ENCODE measurements around the gene FAM32A.

FAM32A gene

DNA sequence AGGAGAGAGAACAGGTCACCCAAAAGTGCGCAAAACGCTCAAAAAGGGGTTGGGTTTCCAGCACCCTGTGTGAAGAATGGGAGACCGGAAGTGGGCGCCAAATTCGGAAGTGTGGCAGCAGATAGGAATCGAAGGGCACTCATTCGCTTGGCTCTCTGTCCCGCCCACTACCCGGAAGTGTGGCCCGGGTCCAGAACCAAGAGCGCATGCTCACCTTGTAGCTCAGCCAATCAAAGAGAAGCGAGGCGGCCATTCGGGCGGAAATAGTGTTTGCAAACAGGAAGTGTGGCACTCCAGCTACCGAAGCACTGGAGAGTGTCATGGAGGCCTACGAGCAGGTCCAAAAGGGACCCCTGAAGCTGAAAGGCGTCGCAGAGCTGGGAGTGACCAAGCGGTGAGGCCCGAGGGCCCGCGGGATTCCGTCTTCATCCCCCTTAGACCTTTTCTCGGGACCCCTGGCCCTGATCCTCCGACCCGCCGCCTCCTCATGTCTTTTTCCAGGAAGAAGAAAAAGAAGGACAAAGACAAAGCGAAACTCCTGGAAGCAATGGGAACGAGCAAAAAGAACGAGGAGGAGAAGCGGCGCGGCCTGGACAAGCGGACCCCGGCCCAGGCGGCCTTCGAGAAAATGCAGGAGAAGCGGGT, at the start of gene FAM32A:
TSS of gene FAM32A (plus strand) at position 288 of the 645 bp plus-strand sequence. CDS start at position 321, 33 bp downstream.
- DNase-seq = peak; percentile 96

DNA sequence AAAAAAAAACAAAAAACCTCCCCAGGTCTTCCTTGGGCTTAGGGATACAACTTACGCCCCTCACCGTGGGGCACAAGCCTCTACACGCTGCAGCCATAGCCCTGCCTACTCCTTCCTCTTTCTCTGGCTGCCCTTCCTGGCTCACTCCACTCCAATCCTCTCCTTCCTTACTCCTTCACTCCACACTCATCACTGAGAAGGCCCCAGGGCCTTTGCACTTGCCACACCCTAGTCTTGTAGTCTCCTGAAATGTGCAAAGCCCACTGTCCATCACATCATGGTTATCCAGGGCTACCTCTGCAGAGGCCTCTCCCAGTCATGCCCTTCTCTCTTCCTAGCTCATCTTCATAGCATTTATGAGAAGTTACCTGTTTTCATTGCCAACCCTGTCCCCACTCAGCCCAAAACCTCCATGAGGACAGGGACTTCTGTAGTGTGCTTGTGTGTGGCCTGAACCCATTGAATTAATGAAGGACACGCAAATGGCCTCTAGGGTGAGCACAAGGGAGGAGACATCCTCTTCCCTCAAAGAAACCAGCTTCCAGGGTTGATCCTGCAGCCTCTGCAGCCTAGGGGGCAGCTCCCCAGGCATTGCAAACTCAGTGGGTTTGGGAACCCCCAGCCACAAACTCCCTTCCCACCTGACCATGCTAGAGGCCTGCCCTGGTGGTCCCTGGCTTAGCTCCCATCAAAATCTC, 49.6 kb upstream of the FAM32A start:
- DNase-seq = no peak

DNA sequence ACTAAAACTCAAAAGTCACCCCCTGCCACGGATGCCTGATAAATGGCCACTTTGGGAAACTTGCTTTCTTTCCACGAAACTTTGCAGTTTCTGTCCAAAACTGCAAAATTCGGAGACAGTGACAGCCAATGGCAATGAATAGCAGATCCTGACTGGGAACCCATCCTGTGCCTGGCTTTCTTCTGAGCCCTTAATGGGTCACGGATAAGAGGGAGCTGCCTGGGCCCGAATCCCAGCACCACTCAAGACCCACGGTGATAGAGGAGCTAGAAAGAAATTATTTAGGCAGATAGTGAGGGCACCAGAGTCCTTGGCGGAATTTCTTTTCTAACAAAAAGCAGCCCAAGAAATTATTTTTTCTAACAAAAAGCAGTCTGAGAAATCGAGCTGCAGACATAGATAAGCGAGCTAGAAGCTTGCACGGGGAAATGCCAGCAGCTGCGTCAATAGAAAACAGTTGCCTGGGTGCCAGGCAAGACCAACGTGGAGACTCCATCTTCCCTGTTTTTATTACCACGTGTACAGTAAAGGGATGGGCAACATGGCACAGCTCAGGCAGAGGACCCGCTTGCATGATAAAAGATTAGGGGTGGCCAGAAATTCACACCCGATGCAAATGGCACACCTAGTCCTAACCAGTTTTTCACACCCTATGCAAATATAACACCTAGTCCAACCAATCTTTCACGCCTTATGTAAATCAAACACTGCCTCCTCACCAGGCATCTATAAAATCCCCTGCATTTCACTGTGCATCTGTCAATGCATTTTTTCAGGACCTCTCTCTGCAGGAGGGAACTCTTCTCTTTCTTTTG, 48.8 kb upstream of the FAM32A start:
- no peak for DNase-seq

DNA sequence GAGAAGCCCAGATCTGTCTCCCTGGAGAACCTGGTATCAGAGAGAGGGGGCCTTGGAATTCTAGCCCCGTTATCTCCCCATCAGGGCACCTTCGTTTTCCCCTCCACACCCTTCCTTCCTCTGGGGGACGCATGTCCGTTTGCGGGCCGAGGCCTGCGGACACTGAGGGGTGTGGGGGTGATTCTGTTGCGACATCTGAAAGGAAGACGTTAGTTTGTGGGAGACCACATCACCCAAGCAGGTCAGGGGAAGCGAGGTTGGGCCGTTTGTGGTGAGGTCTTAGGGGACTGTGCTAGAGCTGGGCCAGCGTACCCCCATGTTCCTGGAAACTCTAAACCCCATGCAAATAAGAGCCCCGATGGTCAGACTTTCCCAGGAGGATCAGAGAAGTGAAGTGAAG, 45.5 kb upstream of the FAM32A start:
- no peak for DNase-seq

DNA sequence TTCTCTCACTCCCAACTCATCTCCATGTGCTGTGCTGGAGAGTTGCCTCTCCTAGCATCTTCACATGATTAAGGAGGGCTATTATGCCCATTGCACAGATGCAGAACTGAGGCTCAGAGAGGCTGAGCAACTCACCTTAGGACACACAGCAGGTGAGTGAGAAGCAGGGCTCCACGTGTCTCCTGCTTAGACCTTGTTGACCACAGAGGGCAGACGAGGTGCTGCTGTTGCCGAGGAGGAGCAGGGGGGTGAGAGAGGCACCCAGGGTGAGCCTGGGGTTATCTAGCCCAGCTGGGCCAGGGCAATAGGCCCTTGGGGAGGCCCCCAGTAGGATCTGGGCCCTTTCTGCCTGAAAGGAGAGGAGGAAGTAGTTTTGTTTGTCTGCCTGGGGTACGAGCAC, 44.2 kb upstream of the FAM32A start:
- no peak for DNase-seq

DNA sequence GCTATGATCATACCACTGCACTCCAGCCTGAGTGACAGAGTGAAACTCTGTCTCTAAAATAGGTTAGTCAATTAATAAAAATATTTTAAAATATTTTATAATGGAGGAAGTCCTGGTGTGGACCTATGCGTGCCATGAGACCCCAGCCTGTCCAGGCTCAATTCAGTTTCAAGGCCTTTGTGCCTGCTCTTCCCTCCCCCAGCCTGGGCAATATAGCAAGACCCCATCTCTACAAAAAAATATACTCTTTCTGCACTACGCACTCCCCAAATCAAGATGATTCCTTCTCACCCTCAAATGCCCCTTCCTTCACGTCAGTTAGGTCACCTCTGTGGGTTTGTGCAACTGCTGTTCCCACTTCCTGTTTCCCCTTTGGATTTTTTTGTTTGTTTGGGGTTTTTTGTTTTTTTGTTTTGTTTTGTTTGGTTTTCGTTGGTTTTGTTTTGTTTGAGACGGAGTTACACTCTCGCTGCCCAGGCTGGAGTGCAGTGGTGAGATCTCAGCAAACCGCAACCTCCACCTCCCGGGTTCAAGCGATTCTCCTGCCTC, 43.1 kb upstream of the FAM32A start:
- no peak for DNase-seq

DNA sequence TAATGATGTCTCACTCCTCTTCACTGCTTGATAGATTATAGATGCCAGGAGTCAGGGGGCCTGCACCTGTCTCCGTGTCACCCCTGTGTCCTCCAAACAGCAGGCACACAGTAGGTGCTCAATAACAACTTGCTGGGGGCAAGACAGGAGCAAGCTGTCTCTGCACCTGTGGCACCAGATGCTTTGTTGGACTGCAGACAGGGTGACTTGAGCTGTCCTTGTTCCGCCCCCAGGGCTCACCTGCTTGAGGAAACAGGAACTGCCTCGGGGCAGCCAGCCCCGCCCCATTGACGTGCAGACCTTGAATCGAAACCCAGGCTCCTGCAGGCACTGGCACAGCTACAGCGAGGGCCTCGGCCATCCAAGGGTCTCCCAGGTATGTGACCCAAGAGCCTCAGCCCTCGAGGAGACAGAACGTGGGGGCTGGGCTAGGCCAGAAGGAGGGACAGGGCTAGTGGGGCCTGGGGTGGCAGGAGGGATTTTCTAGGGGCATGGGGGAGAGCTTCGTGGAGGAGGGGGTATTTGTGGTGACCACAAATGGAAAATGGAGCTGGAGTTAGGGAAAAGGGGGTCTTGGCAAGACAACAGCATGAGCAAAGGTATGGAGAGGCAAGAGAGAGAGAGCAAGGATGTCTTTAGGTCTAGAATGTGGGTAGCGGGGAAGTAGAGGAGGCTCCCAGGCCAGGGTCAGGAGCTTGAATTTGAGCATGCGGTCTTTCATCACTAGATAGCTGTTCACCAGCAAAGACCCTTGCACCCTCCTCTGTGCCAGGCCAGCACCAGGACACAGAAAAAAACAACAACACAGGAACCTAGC, 41.6 kb upstream of the FAM32A start, which contains the start of gene HSH2D:
TSS of gene HSH2D (plus strand) at position 287 of the 817 bp plus-strand sequence. CDS start 5,066 bp downstream, outside the sequence.
- peak; percentile 66 for DNase-seq

DNA sequence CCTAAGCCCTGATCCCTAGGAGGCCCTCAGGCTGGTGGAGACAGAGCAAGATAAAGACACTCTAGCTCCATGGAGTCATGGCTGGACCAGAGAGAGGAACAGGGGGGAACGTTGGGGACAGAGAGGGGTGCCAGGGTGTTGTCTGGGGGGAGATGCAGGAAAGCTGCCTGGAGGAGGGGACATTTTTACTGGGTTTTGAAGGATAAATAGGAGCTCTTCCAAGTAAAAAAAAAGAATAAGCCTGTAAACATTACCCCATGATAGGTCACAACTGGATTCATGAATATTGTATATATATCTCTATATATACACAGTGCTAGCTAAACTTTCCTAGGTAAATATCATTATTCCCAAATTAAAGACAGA, 41.0 kb upstream of the FAM32A start:
- DNase-seq = no peak

DNA sequence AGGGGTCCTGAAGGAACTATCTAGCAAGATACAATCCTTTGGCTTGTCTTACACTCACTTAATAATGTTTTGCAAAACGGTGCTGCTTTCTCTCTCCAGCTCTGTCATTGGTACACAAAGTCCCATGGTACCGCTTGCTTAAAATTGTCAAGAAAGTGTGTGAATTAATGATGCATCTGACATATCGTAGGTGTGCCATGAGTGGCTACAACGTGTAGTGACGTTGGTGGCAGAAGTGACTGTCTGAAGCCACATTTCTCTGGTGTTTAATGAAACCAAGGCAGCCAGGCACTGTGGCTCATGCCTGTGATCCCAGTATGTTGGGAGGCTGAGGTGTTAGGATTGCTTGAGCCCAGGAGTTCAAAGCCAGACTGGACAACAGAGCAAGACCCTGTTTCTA, 39.1 kb upstream of the FAM32A start:
- DNase-seq = no peak

DNA sequence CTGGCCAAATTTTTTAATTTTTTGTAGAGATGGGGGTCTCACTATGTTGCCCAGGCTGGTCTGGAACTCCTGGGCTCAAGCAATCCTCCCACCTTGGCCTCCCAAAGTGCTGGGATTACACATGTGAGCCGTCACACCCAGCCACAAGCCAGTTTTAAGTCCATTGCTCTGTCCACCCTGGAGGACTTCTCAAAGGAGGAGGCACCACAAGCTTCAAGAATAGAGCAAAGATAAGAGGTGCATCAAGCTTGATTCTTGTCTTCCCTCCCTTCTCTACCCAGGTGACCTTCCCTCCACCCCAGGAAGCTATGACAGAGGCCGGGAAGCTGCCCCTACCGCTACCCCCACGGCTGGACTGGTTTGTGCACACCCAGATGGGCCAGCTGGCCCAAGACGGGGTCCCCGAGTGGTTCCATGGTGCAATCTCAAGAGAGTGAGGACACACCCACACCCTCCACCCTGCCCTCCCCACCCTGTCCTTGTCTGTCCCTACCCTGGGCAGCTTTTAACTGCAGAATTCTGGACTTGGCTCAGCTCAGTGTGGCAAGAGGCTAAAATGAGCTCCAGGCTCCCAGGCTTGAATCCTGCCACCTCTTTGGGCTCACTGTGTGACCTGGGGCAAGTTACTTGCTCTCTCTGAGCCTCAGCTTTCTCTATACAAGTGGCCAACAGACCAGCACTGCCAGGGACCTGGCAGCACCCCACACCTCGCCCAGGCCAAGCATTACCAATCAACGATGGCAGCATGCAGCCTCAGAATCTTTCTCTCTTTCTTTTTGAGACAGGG, 36.6 kb upstream of the FAM32A start:
- no peak for DNase-seq

DNA sequence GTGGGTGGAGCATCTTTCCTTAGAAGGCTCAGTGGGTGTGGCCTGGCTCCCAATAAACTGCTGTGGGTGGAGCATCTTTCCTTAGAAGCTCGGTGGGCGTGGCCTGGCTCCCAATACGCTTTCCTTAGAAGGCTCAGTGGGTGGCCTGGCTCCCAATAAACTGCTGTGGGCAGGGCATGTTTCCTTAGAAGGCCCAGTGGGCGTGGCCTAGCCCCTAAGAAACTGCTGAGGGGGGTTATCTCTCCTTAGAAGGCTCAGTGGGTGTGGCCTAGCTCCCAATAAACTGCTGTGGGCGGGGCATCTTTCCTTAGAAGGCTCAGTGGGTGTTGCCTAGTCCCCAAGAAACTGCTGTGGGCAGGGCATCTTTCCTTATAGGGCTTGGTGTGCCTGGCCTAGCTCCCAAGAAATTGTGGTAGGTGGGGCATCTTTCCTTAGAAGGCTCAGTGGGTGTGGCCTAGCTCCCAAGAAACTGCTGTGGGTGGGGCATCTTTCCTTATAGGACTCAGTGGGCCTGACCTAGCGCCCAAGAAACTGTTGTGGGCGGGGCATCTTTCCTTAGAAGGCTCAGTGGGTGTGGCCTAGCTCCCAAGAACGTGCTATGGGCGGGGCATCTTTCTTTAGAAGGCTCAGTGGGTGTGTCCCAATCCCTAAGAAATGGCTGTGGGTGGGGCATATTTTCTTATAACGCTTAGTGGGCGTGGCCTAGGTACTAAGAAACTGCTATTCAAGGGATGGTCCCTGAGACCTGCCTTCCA, 31.5 kb upstream of the FAM32A start:
- no peak for DNase-seq

DNA sequence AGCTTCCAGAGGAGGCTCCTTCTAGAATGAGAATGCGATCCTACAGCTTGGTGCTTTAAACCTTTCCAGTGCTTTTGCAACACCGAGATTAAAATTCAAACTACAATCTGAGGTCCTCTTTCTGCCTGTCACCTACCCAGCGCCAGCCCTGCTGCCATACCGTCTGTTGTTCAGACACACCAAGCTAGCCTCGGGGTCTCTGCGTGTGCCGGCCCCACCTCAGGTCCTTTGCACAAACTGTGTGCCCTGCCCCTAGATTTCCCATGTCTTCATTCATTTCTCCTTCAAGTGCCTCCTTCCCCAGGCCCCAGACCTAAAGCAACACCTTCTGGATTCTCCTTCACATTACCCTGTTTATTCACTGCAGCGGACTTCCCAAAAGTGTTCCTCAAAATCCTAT, 30.7 kb upstream of the FAM32A start:
- DNase-seq = no peak

DNA sequence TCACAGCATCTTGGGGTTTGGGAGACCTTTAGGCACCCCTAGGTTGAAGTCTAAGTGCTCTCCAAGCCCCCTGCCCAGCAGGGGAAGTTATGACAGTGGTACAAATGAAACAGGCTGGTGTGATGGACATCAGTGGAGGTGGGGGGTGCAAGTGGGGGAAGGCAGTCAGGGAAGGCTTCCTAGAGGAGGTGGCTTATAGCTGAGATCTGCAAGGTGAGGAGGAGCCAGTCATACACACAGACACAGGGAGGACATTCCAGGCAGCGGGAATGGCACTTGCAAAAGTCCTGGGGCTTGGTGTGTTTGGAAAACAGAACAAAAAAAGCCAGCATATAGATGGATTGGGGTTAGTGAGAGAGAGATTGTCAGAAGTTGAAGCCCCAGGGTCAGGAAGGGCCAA, 30.1 kb upstream of the FAM32A start:
- DNase-seq = no peak

DNA sequence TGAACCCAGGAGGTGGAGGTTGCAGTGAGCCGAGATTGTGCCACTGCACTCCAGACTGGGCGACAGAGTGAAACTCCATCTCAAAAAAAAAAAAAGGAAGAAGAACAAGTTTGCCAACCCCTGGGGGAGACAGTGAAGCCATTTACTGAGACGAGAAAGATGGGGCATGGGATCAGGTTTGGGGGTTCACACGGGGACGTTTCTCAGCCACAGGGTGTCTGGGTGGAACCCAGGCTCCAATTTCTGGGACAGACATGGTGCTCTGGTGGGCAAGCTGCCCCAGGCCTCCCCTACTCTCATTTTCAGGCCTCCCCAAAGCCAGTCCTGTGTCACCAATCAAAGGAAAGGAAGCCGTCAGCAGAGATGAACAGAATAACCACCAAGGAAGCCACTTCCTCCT, 28.3 kb upstream of the FAM32A start:
- no peak for DNase-seq

DNA sequence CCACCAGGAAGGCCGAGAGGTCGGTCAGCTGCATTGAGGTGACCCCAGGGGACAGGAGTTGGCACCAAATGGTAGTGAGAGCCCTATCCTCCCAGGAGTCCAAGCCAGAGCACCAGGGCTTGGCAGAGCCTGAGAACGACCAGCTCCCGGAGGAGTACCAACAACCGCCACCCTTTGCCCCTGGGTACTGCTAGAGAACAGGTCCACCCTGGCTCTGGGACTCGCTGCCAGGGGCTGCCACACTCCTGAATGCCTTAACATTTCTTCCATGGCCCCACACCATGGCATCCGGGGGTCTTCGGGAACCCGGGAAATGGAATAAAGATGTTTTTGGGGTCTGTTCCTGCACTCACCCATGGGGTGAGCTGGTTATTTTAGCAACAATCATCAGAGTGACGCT, 27.6 kb upstream of the FAM32A start:
- DNase-seq = no peak

DNA sequence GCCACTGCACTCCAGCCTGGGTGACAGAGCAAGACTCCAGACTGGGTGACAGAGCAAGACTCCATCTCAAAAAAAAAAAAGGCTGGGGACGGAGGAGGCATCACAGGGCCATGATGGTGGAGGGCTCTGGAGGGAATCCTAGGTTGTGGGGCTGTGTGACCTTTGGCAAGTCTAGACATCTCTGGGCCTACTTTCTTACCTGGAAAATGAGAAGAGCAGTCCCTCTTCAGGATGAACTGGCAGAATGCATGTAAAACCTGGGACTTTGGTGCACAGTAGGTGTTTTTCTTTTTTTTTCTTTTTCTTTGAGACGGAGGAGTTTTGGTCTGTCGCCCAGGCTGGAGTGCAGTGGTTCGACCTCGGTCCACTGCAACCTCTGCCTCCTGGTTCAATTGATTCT, 25.6 kb upstream of the FAM32A start:
- no peak for DNase-seq

DNA sequence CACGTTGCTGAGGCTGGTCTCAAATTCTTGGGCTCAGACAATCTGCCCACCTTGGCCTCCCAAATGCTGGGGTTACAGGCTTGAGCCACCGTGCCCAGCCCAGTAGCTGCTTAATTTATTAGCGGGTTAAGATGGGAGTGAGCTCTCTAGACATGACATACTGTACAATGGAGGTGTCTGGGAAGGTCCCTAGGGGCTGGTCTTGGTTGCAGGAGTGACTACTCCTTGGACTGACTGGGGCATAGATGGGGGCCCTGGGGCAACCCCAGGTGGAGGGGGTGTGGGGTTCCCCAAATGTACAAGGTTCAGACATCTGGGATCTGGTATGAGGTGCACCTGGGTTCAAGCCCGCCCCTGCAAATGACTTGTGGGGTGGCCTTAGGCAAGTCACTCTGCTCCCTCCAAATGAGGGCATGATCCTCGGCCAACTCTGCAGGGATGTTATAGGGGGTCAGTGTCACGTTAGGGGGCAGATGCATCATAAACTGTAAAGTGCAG, 24.7 kb upstream of the FAM32A start:
- no peak for DNase-seq

DNA sequence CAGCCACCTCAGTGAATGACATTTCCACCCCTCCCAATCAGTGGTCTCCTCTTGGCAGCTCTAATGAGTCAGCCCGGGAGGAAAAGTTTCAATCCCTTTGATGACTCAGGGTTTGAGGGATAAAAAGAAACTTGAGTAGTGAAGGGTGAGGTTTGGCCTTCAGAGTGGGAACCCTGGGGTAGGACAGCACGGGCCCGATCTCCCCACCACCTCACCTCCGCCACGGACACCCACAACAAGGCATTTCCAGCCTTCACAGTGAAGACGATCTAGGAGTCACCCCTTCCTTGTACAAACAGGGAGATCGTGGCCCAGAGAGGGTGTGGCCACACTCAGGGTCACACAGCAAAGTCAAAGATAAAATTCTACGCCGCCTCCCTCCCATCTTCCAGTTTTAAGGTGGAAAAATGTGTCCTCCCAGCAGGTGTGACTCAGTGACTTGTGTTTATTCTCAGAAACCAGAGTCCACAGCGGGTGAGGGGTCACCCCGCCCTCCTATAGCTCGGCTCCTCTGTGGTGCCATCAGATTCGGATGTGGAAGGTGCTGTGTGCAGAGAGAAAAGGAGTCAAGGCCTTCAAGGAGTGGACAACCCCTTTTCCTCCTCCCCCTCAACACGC, 24.2 kb upstream of the FAM32A start:
- DNase-seq = no peak

DNA sequence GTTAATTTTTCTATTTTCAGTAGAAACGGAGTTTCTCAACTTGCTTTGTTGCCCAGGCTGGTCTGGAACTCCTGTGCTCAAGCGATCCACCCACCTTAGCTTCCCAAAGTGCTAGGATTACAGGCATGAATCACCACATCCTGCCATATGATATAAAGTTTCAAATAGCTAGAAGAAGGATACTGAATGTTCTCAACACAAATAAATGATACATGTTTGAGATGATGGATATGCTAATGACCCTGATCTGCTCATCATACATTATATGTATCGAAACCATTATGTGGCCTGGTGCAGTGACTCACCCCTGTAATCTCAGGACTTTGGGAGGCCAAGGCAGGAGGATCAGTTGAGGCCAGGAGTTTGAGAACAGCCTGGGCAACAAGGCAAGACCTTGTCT, 23.4 kb upstream of the FAM32A start:
- DNase-seq = no peak

DNA sequence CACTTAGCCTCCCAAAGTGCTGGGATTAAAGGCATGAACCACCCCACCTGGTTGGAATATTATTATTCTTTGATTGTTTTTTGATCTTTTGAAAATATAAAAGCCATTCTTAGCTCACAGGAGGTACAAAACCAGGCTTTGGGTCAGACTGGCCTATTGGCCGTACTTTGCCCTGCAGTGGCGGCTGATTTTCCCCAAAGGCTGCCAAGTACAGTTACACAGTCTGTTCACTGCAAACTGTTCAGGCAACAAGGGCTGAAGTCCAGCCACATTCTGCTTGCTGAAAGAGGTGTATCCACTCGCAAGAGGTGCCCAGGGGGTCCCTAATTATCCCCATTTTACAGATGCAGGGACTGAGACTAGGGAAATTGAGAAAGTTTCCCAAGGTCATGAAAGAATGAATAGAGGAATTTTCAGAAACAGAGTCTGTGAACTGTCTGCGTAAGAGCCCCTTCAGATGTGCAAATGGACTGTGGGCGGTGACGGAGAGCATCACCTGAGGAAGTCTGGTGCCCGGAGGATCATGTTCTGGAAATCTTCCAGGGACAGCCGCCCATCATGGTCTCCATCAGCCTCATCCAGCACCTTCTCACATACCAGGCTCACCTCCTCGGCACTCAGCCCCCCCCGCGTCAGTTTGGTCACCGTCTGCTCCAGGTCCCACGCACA, 20.9 kb upstream of the FAM32A start:
- DNase-seq = no peak
